Melanocyte of skin (primary cell): Measurements from ENCODE around the gene CSRNP3. TPM values are rescaled to one million over a fixed set of nuclear protein-coding genes. Genes with fewer than 3 reads are reported as not detected.

ENCODE experiments used
- total RNA-seq, 2 donors: library from RNA; depleted of rRNA; stranded (reverse); fragments of >200 nt; gene quantifications; 2 replicates each; pipeline ENCODE4 v1.2.3, GENCODE V29; 2012

Gene CSRNP3, protein sequence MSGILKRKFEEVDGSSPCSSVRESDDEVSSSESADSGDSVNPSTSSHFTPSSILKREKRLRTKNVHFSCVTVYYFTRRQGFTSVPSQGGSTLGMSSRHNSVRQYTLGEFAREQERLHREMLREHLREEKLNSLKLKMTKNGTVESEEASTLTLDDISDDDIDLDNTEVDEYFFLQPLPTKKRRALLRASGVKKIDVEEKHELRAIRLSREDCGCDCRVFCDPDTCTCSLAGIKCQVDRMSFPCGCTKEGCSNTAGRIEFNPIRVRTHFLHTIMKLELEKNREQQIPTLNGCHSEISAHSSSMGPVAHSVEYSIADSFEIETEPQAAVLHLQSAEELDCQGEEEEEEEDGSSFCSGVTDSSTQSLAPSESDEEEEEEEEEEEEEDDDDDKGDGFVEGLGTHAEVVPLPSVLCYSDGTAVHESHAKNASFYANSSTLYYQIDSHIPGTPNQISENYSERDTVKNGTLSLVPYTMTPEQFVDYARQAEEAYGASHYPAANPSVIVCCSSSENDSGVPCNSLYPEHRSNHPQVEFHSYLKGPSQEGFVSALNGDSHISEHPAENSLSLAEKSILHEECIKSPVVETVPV
- total RNA-seq = 1 to 10 TPM; 3.4 to 5.7 TPM

DNA sequence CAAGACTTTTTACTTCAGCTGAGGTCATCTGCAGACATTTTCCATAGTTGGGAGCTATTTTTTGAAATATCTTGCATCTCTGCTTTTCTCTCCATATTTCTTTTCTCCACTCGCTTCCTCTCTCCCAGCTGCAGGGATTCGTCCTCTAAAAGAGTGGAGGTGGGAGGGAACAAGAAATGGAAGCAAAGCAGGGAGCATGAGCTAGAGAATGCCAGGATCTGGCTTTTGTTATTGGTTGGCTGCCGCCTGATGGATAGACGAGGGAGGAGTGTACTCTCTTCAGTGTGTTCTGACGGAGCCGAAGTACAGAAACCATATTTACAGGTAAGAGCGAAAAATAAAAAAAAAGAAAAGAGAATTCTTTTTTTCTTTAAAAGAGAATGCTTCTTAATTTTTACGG lies at the start of gene CSRNP3:
Gene CSRNP3, plus strand, starts transcription at position 282 of the 400 bp plus-strand sequence. CDS start 125,368 bp downstream, outside the sequence.

Other genes with a start within 250 kb of the CSRNP3 start
- under 1 TPM; 0.33 to 0.34 TPM for gene SCN2A, start 230.3 kb upstream of the CSRNP3 start, total RNA-seq